ENCODE data around the gene SLC16A6. TPM values are rescaled to one million over a fixed set of nuclear protein-coding genes. Genes with fewer than 3 reads are reported as not detected.

Gene SLC16A6
- total and polyA plus RNA-seq, 2 of the 4 experiments (the other 2 are of a cell fraction) = 0.22 to 0.54 TPM

DNA sequence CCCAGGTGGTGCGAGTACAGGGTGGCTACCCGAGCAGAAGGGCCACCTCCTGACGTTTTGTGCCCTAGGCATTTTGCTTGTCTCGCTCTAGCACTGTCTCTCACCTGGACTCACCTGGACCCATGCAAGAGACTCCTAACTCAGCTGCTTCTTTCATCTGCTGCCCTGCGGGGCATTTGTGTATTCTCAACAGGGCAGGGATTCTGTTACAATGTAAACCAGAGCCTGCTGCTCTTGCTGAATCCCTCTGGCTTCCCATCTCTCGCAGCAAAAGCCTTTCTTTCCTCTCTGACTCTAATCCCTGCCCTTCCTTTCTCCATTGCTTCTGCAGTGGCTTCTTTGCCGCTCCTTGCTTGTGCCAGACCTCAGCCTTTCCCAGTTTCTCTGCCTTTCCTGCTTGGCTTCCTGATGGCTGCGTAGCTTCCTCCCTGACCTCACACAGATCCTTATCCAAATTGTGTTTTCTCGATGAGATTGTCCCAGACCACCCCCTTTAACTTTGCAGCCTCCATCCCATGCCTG is 10.6 kb upstream of the SLC16A6 start:
- Histone ChIP-seq H3K4me3 (ENCODE audit: insufficient read depth, low read depth, low read length) (no peak overlapping the region), H3K27me3 (ENCODE audit: control insufficient read depth, insufficient read depth, low read length) (no peaks in the 10 kb centered on the region), H4K8ac (ENCODE audit: low read depth in 2 of 2, low read length in 2 of 2) (no peak overlapping the region), H3K18ac (ENCODE audit: low read depth, low read length) (no peak overlapping the region), H3K23ac (ENCODE audit: low read depth, low read length) (no peak overlapping the region), H2AK9ac (replicated peaks; ENCODE audit: low read depth, low read length, poor library complexity) (no peak overlapping the region), H3K79me1 (ENCODE audit: low read depth in 1 of 2, low read length in 2 of 2) (no peaks in the 10 kb centered on the region), H2BK5ac (ENCODE audit: low read depth, low read length, poor library complexity, severe bottlenecking) (no peak overlapping the region), H4K5ac (ENCODE audit: low read depth, low read length) (no peak overlapping the region), H3K9ac (ENCODE audit: low read depth, low read length) (no peak overlapping the region), H3K4ac (ENCODE audit: low read depth, low read length) (no peak overlapping the region), H4K91ac (ENCODE audit: insufficient read depth, low read depth, low read length) (no peak overlapping the region), H3K27ac (ENCODE audit: insufficient read depth, low read length) (no peak overlapping the region), H4K20me1 (ENCODE audit: insufficient read depth, low read length) (no peaks in the 10 kb centered on the region), H3K9me1 (ENCODE audit: insufficient read depth, low read length) (no peaks in the 10 kb centered on the region), H3K36me3 (ENCODE audit: control insufficient read depth, insufficient read depth, low read length) (no peaks in the 10 kb centered on the region), H2AFZ (replicated peaks; ENCODE audit: low read length, poor library complexity) (peak overlapping the region; percentile 34), H3K56ac (ENCODE audit: extremely low read depth, insufficient read depth, low read length) (no peak overlapping the region), H3K4me2 (ENCODE audit: low read depth, low read length) (no peak overlapping the region), H2BK20ac (ENCODE audit: low read depth, low read length) (no peak overlapping the region), H3K9me3 (ENCODE audit: control insufficient read depth, insufficient read depth, low read length) (no peaks in the 10 kb centered on the region; the same call in 1 of the 2 replicates), H2BK15ac (ENCODE audit: low read depth, low read length) (no peak overlapping the region), H3K14ac (replicated peaks; ENCODE audit: low read depth, low read length) (no peak overlapping the region), H2BK120ac (ENCODE audit: low read depth, low read length) (no peak overlapping the region), H3K4me1 (ENCODE audit: control insufficient read depth, insufficient read depth, low read length) (peaks cover 5% of the 10 kb centered on the region), H2AK5ac (ENCODE audit: low read depth, low read length) (no peak overlapping the region)
- ChIA-PET POLR2A (ENCODE audit: unreplicated experiment) (no interaction called here), CTCF (interaction anchor here (0.6 kb wide), 1 partner anchor 241 kb away, joined by 3 read pairs; no protein-coding TSS in a partner anchor)
- BruUV-seq (replicated peaks) = no TSS peak
- no peak for TF ChIP-seq CEBPB (IDR thresholded peaks at IDR 0.05; ENCODE audit: low read depth, low read length)
- no peak for TF ChIP-seq RAD21 (IDR thresholded peaks at IDR 0.05; ENCODE audit: low read length)
- TF ChIP-seq RFX5 (IDR thresholded peaks at IDR 0.05; ENCODE audit: low read depth, low read length) = no peak
- TF ChIP-seq, protein P1, sequence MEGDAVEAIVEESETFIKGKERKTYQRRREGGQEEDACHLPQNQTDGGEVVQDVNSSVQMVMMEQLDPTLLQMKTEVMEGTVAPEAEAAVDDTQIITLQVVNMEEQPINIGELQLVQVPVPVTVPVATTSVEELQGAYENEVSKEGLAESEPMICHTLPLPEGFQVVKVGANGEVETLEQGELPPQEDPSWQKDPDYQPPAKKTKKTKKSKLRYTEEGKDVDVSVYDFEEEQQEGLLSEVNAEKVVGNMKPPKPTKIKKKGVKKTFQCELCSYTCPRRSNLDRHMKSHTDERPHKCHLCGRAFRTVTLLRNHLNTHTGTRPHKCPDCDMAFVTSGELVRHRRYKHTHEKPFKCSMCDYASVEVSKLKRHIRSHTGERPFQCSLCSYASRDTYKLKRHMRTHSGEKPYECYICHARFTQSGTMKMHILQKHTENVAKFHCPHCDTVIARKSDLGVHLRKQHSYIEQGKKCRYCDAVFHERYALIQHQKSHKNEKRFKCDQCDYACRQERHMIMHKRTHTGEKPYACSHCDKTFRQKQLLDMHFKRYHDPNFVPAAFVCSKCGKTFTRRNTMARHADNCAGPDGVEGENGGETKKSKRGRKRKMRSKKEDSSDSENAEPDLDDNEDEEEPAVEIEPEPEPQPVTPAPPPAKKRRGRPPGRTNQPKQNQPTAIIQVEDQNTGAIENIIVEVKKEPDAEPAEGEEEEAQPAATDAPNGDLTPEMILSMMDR (conservative IDR thresholded peaks at IDR 0.05; ENCODE audit: low read depth, low read length) = no peak
- TF ChIP-seq RCOR1 (IDR thresholded peaks at IDR 0.05; ENCODE audit: insufficient replicate concordance, low read length) = no peak
- TF ChIP-seq BHLHE40 (IDR thresholded peaks at IDR 0.05; ENCODE audit: low read depth, low read length) = no peak
- TF ChIP-seq, protein P2, sequence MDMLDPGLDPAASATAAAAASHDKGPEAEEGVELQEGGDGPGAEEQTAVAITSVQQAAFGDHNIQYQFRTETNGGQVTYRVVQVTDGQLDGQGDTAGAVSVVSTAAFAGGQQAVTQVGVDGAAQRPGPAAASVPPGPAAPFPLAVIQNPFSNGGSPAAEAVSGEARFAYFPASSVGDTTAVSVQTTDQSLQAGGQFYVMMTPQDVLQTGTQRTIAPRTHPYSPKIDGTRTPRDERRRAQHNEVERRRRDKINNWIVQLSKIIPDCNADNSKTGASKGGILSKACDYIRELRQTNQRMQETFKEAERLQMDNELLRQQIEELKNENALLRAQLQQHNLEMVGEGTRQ (IDR thresholded peaks at IDR 0.05; ENCODE audit: low read depth, low read length) = no peak
- TF ChIP-seq FOS (IDR thresholded peaks at IDR 0.05; ENCODE audit: low read depth, low read length) = no peak
- TF ChIP-seq MAZ (IDR thresholded peaks at IDR 0.05; ENCODE audit: borderline replicate concordance, low read depth, low read length) = no peak
- no peak for TF ChIP-seq NFE2L2 (IDR thresholded peaks at IDR 0.05; ENCODE audit: low read depth, low read length)
- TF ChIP-seq, protein P3, sequence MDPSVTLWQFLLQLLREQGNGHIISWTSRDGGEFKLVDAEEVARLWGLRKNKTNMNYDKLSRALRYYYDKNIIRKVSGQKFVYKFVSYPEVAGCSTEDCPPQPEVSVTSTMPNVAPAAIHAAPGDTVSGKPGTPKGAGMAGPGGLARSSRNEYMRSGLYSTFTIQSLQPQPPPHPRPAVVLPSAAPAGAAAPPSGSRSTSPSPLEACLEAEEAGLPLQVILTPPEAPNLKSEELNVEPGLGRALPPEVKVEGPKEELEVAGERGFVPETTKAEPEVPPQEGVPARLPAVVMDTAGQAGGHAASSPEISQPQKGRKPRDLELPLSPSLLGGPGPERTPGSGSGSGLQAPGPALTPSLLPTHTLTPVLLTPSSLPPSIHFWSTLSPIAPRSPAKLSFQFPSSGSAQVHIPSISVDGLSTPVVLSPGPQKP (IDR thresholded peaks at IDR 0.05; ENCODE audit: borderline replicate concordance, low read depth, low read length) = no peak
- TF ChIP-seq POLR2A (IDR thresholded peaks at IDR 0.05; ENCODE audit: low read depth, low read length) = no peak
- TF ChIP-seq SMC3 (IDR thresholded peaks at IDR 0.05; ENCODE audit: low read depth, low read length) = no peak
- dilution Hi-C loops (cut with HindIII; ENCODE audit: low sequenced_read_pairs, unreplicated experiment) (no loop called here), intact Hi-C loops (cut with micrococcal nuclease) (no loop called here), in situ Hi-C loops (cut with MboI; ENCODE audit: low sequenced_read_pairs) (no loop called here)
- DNase-seq (no peak), ATAC-seq (ENCODE audit: low read depth) (no peak)
- 59% methylated on average over 6 of the region's 9 CpGs; no CpG with 5 or more reads in 1 of the 2 experiments for WGBS, 2 experiments (ENCODE audit: extremely low coverage in 2 of 2, insufficient read length in 1 of 2)
